Activated effector memory CD4-positive, alpha-beta T cell treated with anti-CD3 and anti-CD28 coated beads, Interleukin-2, amount 50 U/mL, for 16 hours (primary cell): Measurements from ENCODE around the gene UROC1.
A peak's percentile ranks its signal among the peaks of the same experiment; 100 is the strongest.

Experiments
- DNase-seq: peaks from one replicate; pipeline ENCODE4 v3.0.0-alpha.2; 2020

The UROC1 gene

DNA sequence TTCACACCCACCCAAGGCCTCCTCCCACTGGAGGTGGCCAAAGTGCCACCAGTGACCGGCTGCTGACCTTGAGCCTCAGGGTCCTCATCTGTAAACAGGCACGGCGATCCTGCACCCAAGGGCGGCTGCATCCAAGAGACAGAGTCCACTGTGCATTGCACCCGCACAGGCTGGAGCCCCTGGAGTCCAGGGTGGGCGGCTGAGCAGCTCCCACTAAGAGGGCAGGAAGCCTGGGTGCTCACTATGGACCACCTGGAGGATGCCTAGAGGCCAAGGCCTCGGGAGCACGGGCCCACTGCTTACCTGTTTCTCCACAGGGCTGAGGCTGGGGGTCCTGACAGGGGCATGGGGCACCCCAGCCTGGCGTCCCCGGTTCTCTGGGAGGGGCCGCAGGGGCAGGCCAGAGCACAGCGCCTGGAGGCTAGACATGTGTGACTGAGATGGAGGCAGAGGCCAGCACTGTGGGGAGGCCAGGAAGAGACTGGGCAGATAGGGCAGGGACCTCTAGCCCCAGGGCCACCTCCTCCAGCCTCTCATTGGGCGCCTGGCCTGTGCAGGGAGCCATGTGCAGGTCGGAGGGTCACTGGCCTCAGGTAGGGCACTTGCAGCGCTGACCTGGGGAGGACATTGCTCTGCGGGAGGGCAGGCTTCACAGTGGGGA is at the start of gene UROC1:
TSS of gene UROC1 (minus strand) at position 483 of the 661 bp plus-strand sequence. CDS start at position 429, 54 bp downstream.
- peak; percentile 57 for DNase-seq

DNA sequence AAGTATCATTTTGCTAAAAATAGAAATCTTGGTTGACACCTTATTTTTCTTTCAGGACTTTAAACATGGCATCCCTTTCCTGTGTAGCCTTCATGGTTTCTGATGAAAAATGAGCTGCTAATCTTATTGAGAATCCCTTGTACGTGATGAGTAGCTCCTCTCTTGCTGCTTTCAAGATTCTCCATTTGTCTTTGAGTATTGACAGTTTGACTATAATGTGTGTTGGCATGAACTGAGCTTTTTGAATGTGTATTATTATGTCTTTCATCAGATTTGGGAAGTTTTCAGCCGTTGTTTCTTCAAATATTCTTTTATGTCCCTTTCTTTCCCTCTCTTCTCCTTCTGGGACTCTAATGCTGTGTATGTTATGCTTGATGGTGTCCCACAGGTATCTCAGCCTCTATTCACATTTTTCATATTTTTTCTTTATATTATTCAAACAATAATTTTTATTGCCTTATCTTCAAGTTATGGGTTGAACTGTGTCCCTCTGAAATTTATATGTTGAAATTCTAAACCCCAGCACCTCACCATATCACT is 45.2 kb upstream of the UROC1 start:
- no peak for DNase-seq

DNA sequence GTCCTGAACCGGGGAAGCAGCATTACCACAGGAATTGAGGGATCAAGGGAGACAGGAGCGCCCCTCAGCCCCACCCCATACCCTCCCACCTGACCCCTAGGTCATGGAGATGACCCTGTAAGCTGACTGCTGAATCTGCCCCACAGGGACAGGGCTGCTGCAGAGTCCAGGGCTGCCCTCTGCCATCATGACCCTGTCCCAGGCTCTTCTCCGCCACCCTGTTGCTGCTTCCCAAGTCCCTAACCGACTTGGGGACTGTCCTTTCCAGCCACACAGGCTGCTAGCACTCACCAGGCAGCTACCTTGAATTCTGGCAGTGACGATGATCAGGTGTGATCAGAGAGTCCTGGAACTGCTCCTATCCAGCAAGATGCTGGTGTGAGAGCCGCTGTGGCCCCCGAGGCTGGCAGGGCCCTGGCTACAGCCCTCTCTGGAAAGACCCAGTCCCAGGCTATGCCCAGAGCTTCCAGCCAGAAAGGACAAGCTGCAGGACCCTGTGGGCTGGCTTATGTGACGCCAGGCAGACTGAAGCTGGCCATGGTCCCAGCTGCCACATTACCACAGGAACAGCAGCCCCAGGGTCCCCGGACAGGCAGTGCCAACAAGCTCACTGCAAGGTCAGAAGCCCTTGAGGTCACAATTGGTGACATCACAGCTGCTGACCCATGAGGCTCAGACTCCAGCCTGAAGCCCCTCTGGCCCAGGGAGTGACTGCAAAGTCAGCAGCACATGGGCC is 40.9 kb upstream of the UROC1 start, which contains the start of gene C3orf22:
TSS of gene C3orf22 (minus strand) at position 597 of the 736 bp plus-strand sequence. CDS start 5,542 bp downstream, outside the sequence.
- DNase-seq, result peak; percentile 56

DNA sequence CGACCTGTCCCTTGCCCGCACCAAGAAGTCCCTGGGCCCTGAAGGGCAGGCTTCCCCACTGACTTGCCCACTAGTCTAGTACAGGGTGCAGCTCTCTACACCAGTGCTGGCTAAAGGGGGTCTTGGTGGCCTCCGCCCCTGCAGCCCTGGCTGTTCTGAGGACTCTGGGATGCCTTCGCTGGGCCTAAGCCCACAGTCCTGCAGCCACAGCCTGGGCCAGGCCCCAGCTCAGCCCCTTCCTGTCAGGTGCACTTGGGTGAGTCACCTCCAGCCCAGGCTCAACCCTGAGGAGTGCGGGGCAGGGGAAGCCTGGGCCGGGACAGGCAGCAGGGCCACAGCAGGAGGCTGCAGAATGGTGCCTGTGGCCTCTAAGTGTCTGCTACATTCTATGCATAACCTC is 40.2 kb upstream of the UROC1 start:
- no peak for DNase-seq

DNA sequence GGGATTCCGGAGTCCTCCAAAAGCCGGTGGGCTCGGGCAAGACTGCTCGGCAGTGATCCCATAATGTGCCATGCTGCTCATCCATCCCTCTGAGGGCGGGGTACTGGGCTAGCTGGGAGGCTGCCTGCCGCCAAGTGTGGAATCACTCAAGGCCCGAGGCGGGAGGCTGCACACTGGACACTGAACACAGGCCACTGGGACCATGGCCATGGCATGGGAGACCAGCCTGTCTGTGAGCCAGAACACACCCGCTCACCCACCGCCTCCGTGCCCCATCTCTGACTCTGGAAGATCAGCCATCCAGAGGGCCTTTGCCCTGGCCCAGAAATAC is 39.8 kb upstream of the UROC1 start:
- peak; percentile 60 for DNase-seq

DNA sequence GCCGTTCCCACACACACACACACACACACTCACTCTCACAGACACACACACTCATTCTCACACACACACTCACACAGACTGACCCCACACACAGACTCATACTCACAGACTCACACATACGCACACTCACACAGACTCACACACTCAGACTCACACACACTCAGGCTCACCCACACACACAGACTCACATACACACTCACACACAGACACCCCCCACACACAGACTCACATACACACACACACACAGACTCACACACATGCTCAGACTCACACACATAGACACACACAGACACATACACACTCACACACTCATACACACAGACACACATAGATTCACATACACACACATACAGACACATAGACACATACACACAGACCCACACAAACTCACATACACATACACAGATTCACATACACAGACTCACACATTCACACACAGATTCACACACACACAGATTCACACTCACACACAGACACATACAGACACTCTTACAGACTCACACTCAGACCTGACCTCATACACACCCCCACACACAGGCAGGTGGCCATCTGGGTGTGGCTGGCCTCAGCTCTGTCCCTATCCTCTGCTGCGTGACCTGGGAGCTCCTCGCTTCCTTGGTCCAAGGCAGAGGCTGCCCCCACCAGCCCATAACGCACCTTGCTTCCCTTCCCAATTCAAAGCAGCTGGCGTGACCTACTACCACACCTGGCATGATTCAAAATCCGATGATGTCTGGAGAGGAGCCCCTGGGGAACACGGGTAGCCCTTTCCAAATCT is 39.3 kb upstream of the UROC1 start:
- no peak for DNase-seq

DNA sequence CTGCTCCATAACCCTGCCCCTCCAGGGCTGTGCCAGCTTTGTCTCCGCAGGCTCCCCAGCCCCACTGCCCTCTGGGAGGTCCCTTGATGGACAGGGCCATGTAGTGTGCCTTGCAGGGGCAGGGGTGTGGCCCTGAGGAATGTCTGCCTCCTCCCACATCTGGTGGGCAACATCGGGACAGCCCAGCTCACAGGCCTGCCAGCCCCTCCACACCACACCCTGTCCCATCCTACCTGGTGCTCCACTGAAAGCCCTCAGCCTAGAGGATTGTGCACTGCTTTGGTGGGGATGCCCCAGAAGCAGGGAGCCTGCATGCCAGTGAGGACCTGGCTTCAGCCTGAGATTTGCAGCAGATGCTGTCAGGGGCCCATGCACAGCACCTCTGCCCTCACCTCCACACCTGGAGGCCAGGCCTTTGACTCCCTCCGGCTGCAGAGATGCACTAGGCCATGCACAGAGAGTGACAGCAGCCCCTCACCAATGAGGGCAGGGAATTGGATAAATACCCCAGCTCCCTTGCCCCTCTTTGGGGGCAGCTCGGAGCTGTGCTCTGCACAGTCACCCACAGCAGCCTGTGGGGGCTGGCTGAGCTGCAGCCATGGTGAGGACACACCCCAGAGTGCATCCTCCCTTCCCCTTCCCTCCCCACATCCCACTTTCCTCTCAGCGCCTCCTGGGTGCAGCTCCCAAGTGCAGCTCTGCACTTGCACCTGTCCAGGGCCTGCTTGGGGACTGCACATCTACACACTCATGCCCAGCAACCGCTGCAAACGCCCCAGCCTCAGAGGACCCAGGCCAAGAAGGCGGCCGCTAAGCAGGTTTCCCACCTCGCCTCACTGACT is 38.4 kb upstream of the UROC1 start:
- DNase-seq, result peak; percentile 36

DNA sequence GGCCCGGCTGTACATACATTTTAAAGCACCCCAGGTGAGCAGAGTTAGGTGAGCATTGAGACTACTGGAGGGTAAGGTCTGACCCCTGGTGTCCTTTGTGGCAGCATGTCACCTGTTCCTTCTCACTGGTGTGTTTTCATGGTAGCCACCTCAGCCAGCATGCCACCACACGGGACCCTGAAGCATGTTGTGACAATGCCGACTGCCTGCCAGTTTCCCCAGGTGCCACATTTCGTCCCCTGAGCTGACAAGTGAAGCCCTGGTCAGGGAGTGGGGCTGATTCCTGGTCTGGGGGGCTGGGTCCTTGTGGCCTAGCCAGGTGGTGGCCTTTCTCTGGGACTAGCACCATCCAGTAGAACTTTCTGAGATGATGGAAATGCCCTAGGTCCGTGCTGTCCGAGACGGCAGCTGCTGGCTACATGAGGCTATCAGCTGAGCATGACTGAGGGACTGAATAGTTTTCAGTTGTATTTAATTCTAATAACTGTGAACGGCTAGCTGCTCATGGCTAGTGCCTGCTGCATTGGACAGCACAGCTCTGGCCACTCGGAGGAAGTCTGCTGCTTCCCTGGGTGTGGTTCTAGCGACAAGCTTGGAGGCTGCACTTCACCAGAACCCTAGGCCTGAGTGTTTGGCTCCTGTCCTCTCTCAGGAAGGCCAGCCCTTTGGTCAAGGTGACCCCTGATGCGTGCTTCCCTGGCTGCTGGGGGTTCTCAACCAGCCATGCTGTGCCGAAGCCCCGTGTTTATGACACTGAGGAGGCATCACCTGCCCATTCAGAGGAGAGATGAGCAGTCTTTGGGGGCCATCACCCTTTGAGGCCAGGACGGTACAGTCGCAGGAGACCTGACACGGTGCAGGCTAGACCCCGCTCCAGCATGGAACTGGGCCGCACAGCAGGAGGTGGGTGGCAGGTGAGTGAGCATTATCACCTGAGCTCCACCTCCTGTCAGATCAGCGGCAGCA is 37.3 kb upstream of the UROC1 start:
- DNase-seq, result peak; percentile 49

DNA sequence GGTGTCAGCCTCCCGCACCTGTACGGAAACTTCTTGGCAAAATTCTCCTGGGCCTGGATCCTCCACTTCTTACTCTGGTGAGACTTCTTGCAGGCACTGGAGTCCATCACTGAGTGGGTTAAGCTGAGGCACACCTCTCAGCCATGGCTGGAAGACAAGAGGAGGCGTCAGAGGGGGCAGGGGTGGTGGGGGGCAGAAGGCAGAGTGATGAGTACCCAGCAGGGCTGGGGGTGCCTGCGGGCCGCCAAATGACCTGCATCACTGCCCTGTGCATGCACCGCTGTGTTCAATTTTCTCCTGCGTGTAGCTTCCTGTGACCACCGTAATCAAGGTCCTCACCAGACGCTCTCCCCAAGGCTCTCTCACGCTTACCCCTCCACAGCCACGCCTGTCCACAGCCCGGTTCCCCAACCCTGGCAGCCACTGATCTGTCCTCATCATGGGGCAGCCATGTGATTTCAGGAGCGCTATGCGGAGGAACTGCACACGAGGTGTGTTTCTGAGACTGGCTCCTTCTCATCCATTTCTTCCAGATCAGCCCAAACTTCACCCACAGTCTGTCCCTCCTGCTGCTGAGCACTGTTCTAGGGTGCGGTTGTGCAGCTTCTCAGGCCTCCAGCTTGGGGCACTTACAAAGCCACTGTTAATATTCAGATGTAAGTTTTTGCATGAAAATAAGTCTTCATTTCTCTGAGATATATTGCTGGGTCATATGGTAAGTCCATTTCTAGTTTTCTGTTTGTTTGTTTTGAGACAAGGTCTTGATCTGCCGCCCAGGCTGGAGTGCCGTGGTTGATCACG is 35.9 kb upstream of the UROC1 start:
- peak; percentile 53 for DNase-seq

DNA sequence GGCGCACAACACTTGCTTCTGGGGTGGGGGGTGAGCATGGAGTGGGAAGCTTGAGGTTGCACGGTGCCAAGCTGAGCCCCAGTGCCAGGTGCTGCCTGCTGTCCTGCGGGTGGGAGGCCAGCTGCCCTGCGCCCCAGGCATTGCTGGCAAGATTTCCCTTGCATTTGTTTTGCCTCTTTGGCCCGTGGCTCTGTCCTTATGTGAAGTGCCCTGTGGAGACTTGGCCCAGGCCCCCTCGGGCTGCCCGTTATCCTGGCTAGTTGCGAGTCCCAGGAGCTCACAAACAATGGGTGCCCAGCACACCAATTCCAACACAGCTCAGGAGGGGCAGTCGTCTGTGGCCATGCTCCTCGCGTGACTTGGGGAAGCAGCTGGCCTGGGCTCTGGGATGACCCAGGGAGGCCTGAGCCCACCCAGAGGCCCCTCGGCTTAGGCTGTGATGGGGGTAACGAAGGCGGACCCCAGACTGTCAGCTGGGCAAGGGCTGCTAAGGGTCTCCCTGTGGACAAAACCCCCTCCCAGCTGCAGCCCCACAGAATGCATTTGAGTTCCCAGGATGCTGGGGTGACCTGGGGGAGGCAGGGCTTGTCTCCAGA is 35.2 kb upstream of the UROC1 start:
- DNase-seq, result peak; percentile 56

DNA sequence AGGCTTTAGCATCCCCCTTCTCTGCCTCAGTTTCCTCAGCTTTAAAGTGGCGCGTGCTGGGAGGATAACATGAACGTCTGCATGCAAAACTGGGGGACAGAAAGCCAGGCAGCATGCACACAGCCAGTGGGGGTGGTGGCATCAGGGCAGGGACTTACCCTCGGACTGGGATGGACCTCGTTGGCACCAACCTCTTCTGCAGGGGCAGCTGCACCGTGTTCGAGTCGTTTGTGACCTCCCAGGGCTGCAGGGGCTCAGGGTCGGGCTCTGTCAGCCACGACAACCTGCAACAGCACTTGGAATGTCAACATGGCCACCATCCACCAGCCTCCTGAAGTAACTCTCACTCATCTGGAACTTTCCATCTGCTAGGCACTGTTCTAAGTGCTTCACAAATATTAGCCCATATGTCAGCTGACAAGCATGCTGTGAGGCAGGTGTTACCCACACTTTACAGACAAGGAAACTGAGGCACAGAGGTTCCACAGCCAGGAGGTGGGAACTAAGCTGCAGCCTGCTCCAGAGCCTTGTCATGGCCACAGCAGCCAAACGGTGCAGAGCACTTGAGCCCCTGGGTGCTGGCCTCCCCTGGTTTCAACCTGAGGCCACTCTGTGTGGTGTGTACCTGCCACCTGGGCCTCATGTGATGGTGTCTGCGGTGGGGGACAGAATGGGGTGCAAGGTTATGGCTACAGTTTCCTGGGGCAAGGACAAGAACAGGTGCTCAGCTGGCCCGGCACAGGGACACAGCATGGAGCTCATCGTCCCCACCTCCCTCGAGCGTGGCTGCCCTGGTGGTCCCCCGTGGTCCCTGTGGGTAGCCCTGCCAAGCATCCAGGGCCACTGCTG is 34.5 kb upstream of the UROC1 start:
- DNase-seq, result peak; percentile 47

DNA sequence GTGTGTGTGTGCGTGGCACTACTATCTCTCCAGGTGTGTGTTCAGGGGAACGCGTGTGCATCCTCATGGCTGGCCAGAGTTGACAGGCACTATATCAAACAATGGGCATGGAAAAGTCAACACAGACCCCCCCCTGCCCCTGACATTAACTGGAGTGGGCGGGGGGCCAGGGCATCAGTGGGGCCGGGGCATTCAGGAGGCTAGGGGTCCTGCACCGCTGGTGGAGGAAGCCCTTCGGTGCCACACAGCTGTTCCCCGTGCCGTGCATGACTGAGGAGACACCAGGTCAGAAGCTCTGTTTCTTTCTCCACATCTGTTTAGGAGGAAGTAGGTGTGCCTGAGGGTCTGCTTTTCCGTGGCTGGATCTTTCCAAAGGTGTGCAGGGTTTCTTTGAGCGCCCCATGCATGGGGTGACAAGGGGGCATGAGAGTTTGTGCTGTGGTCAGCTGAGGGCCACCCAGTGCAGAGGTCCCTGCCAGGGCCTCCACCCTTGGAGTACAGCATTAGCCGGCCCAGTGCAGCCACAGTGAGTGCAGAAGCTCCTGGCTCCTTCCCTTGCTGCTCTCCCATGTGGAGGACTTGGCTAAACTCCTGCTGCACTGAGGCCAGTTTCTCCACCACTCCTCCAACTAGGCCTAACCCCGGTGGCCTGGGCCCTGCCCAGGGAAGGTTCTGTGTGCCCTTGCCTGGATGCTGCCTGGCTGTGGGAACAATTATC is 33.7 kb upstream of the UROC1 start:
- peak; percentile 51 for DNase-seq

DNA sequence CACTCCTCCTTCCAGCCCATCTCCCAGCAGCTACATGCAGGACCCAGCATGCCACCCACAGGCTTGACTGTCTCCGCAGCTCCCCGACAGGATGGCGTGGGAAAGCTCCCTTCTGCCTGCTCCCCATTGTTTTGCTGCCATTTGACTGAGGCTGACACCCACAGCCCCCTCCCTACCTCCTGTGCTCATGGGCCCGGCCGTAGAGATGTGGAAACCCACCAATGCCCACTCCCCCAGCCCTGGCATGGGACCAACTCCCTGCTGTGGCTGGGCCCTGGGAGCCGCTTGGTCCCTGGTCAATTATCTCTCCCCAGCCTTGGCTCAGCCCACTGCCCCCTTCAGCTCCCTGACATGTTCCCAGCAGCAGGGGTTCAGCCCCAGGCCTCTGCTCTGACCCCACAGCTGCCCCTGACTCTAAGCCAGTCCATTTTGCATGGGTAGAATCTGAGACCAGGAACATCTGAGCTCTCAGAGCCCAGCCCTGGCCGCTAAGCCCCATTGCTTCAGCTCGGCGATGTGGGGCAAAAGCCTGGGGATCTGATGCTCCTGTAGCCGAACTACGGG is 33.0 kb upstream of the UROC1 start:
- peak; percentile 44 for DNase-seq

DNA sequence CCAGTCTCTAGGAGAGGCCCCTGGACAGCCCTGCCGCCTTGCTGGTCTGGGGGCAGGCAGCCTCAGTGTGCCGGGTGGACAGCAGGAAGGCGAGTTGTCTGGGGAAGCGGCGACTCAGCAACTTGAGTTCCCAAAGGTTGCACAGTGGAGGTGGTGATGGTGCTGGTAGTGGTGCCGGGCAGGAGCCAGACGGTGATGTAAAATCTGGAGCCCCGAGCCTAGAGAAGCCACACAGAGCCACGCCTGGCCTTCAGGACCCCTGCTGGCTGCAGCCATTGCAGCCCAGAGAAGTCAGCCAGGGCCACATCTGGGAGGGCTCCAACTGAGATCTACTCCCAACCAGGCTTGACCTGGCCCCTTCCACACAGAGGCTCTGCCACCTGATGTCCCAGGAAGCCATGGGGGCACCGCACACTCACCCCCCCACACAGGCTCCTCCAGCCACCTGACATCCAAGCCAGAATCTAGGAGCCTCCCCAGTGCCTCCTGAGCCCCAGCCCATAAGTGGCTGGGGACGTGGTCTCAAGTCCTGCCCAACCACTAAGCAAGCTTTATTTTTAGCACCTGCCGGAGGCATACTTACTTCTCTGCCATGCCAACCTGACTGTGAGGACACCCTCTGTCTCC is 32.4 kb upstream of the UROC1 start:
- DNase-seq, result peak; percentile 41

DNA sequence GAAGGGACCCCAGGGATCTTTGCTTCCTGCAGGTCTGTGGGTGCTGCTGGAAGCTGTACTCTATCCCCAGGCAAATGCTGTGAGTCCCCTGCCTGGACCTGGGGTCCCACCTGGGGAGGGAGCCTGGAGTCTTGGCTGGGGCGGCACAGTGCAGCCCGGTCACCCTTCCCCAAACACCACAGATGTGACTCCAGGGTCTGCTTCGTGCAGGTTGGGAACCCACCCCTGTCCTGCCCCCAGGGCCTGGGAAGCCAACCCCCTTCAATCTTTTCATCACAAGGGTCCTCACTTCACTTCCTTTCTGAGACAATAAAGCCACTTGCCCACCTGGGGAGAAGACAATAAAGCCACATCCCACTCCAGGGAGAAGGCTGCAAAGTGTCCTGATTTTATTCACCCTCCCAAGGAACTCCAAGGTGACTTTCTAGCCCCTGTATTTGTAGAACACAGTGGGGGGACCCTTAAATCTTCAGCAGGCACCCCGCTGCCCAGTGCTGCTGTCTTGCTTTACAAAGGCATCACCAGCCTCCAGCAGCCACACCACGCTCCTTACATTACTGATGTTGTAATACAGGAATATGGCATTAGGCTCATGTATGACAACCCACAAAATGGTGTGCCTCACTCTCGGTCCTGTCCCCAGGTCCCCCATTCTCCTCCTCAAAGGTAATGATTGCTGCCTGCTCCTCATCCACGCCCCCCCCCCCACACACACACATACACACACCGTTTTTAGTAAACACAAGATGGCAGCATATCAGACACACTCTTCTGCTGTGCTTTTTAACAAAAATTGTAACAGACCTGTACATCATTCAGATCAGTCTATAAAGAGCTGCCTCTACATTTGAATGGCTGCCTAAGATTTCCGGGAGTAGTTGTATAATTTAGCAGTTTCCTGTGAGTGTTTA is 31.2 kb upstream of the UROC1 start:
- DNase-seq, result peak; percentile 47

DNA sequence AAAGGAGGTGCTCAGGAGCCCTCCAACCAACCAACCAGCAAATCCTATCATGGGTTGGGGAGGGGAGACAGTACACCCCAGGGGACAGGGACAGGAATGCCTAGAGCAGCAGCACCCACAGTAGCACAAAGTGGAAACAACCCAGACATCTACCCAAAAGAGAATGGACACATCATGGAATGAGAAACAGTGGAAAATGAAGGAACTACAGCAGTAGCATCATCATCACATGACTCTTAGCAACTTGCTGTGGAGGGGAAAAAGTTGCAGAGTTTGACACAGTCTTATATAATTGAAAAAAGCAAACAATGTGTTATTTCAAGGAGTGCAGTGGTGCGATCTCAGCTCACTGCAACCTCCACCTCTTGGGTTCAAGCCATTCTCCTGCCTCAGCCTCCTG is 30.1 kb upstream of the UROC1 start:
- no peak for DNase-seq
